ENCODE data around the gene CDK1.

GRCh38 chr10:60784641-60785040 lies 6.4 kb downstream of the CDK1 start:
- TF ChIP-seq IRF5 (IDR thresholded peaks at IDR 0.05; ENCODE audit: borderline replicate concordance) (no peak), POLR2AphosphoS5 (IDR thresholded peaks at IDR 0.05; ENCODE audit: low read length) (no peak), FOXM1 (IDR thresholded peaks at IDR 0.05; ENCODE audit: low read depth, low read length) (no peak), CEBPB (IDR thresholded peaks at IDR 0.05; ENCODE audit: borderline replicate concordance in 1 of 2, low read depth in 2 of 2, low read length in 2 of 2) (no peak), SUPT20H (IDR thresholded peaks at IDR 0.05; ENCODE audit: borderline replicate concordance, control insufficient read depth, low read depth, low read length) (no peak), CTCF (IDR thresholded peaks at IDR 0.05 in 2 of 3, conservative IDR thresholded peaks at IDR 0.05 in 1 of 3; ENCODE audit: control insufficient read depth in 2 of 3, extremely low read depth in 1 of 3, insufficient read depth in 1 of 3, low read depth in 3 of 3, low read length in 3 of 3) (no peak), POLR2A (IDR thresholded peaks at IDR 0.05; ENCODE audit: low read depth, low read length) (no peak), NRF1 (conservative IDR thresholded peaks at IDR 0.05; ENCODE audit: low read depth, low read length) (no peak), EP300 (IDR thresholded peaks at IDR 0.05; ENCODE audit: borderline replicate concordance in 1 of 2, control insufficient read depth in 1 of 2, low read depth in 2 of 2, low read length in 2 of 2) (no peak), BCL11A (IDR thresholded peaks at IDR 0.05; ENCODE audit: low read depth, low read length) (no peak), TCF12 (IDR thresholded peaks at IDR 0.05; ENCODE audit: low read depth, low read length) (no peak), NFYB (IDR thresholded peaks at IDR 0.05; ENCODE audit: insufficient read depth, low read depth, low read length) (no peak), ZNF622 (IDR thresholded peaks at IDR 0.05) (no peak), RAD21 (IDR thresholded peaks at IDR 0.05; ENCODE audit: insufficient read depth, low read depth, low read length) (no peak)

Measured in GM12878 (cell line).